ENCODE data around the gene SDCBP2.
"Not testable (repeated sequence)": the region's sequence is repeated elsewhere in the genome, so short reads cannot be mapped to it uniquely, and the experiment has no call there.

Gene SDCBP2

GRCh38 chr20:1357921-1358671, 29.2 kb upstream of the SDCBP2 start:
- no peak for DNase-seq

GRCh38 chr20:1353956-1354355, 25.0 kb upstream of the SDCBP2 start:
- no peak for DNase-seq

GRCh38 chr20:1346315-1346969, 17.5 kb upstream of the SDCBP2 start:
- no peak for DNase-seq

GRCh38 chr20:1345756-1346093, 16.8 kb upstream of the SDCBP2 start:
- DNase-seq = no peak

- no peak for DNase-seq
Measured at GRCh38 chr20:1345030-1345755, 16.3 kb upstream of the SDCBP2 start.

GRCh38 chr20:1343446-1344124, 14.6 kb upstream of the SDCBP2 start:
- DNase-seq = not testable (repeated sequence)

- no peak for DNase-seq
Measured at GRCh38 chr20:1341561-1342265, 12.8 kb upstream of the SDCBP2 start.

GRCh38 chr20:1338801-1339200, 9.9 kb upstream of the SDCBP2 start:
- no peak for DNase-seq

GRCh38 chr20:1338096-1338495, 9.2 kb upstream of the SDCBP2 start:
- DNase-seq = no peak

- no peak for DNase-seq
Measured at GRCh38 chr20:1337441-1337840, 8.5 kb upstream of the SDCBP2 start.

- DNase-seq = no peak
Measured at GRCh38 chr20:1336699-1337367, 7.9 kb upstream of the SDCBP2 start.

- DNase-seq = no peak
Measured at GRCh38 chr20:1335961-1336698, 7.2 kb upstream of the SDCBP2 start.

- peak in 1 of 2 experiments; percentile 12 for DNase-seq
Measured at GRCh38 chr20:1334761-1335160, 5.8 kb upstream of the SDCBP2 start.

- DNase-seq = no peak
Measured at GRCh38 chr20:1334370-1334731, 5.4 kb upstream of the SDCBP2 start.

GRCh38 chr20:1333462-1334369, 4.8 kb upstream of the SDCBP2 start:
- no peak for DNase-seq

GRCh38 chr20:1332749-1333300, 3.9 kb upstream of the SDCBP2 start:
- DNase-seq = no peak

- DNase-seq = no peak
Measured at GRCh38 chr20:1331801-1332453, 3.0 kb upstream of the SDCBP2 start.

- no peak for DNase-seq
Measured at GRCh38 chr20:1331101-1331500, 2.2 kb upstream of the SDCBP2 start.

- DNase-seq = no peak
Measured at GRCh38 chr20:1330075-1330830, 1.3 kb upstream of the SDCBP2 start.

Data from NCI-H1930 (cell line).